ENCODE measurements around the gene IL4I1. TPM values are rescaled to one million over a fixed set of nuclear protein-coding genes. Genes with fewer than 3 reads are reported as not detected.

Gene IL4I1
- total and polyA plus RNA-seq, 10 donors, result 1.1 to 20.2 (median 4.8) TPM

DNA sequence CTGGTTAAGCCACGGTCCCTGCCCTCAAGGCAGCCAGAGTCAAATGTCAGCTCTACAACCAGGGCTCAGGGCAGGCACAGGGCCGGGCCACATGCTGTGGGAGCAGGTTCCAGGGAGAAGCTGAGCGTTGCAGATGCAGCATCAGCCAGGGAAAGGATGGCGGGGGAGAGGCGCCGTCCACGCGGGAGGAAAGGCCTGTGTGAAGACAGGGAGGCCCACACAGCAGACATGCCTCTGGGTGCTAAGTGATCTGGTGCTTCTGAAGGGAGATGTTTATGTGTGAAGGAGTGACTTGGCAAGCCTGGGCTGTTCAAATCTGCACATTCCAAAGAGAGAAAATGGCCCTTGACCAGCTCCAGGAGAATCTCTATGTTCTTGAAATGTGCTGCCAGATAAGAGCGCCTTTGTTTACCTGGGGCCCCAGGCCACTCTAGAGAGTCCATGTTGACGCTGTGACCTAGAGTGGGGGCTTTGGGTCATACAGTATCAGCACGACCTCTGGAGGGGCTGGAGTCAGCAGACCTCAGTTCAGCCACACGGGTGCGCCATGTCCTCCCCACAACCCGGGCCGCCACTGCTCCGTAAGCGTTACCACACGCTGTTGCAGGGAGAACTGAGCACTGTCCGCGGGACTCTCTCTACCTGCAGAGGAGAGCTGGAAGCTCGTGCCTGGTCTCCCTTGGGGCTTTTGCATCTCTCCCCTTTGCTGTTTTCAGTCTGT, 16.4 kb upstream of the IL4I1 start:
- WGBS, 5 donors, result 76 to 85% (median 84%) methylated on average over 19 to 21 of the region's 21 CpGs
- intact Hi-C loops (cut with DNase I; ENCODE audit: low total_unique reads), result no loop called here
- TF ChIP-seq POLR2A (IDR thresholded peaks at IDR 0.05) (no peak), CTCF (IDR thresholded peaks at IDR 0.05 in 8 of 11, conservative IDR thresholded peaks at IDR 0.05 in 3 of 11) (peak in 1 of 11 experiments; percentile 9), POLR2AphosphoS5 (IDR thresholded peaks at IDR 0.05) (peak in 2 of 3 donors; percentile 49 to 61)
- Histone ChIP-seq H3K4me1 (peaks cover 20 to 74% (median 45%) of the 10 kb centered on the region in 6 donors), H3K4me3 (no peak overlapping the region), H3K36me3 (peaks cover 0 to 91% (median 42%) of the 10 kb centered on the region in 6 donors), H3K9me3 (no peaks in the 10 kb centered on the region), H3K27ac (peak overlapping the region in 5 of 8 donors; percentile 7 to 67 (median 19)), H3K27me3 (replicated peaks in 1 of 7) (no peaks in the 10 kb centered on the region)
- DNase-seq, result no peak

DNA sequence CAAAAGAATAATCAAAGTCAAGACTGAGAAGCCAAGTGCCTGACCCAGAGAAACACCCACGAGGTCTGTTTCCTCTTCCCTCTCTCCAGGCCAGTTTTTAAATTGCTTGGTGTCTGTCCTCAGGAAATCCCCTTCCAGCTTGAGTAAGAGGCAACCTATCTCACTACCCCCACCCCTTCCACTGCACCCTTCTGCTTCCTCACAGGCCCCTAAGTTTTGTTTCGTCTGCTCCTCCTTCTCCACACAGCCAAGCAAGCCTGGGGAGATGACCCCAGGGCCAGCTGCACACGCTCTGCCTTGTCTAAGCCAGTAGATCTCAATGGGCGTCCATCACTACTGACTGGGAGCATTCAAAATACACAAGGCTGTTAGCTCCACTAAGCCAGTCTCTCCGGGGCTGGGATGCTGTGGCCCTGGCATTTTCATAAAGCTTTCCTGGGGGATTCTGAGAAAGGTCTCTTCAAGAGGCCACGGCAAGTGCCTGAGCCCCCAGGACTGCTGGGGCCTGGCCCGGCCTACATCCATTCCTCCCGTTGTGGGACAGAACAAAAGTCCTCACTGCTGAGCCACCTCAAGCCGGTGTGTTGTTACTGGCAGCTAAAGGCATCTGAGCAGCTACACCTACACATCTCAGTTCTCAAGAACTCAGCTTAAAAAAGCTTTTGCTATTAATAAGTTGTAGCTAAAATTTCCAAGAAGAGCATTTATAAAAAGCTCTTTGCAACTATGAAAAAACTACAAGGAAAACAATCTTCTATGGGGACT, 14.9 kb upstream of the IL4I1 start:
- Histone ChIP-seq H3K27ac (peak overlapping the region in 7 of 8 donors; percentile 51 to 80 (median 66)), H3K36me3 (peaks cover 0 to 91% (median 42%) of the 10 kb centered on the region in 6 donors), H3K9me3 (no peaks in the 10 kb centered on the region), H3K27me3 (replicated peaks in 1 of 7) (no peaks in the 10 kb centered on the region), H3K4me3 (no peak overlapping the region), H3K4me1 (peaks cover 20 to 67% (median 41%) of the 10 kb centered on the region in 6 donors)
- intact Hi-C loops (cut with DNase I; ENCODE audit: low total_unique reads), result no loop called here
- DNase-seq, result no peak
- TF ChIP-seq POLR2AphosphoS5 (IDR thresholded peaks at IDR 0.05), result peak in 1 of 3 donors; percentile 29
- TF ChIP-seq POLR2A (IDR thresholded peaks at IDR 0.05), result no peak
- WGBS, 5 donors, result 37 to 54% (median 41%) methylated on average over 8 to 9 of the region's 9 CpGs

DNA sequence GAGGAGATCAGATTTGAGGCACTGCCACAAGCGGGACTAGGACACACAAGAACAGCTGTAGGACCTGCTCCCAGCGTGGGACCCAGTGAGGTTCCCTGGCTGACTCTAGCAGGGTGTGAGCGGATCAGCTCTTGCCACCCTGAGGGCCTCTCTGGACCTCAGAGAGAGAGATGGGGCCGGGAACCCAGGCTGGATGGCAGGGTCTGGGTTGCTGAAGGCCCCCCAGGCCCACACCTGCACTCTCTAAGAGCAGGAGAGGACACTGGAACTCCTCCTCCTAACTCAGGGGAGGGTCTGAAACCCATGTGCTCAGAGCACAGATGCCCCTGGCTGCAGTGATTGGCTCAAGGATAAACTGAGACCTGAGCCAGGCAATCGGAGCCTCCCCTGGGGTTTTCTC, 13.5 kb upstream of the IL4I1 start:
- Histone ChIP-seq H3K4me1 (peaks cover 20 to 78% (median 47%) of the 10 kb centered on the region in 6 donors), H3K4me3 (no peak overlapping the region), H3K9me3 (no peaks in the 10 kb centered on the region), H3K27ac (peak overlapping the region in 6 of 8 donors; percentile 9 to 80 (median 64)), H3K36me3 (peaks cover 0 to 90% (median 36%) of the 10 kb centered on the region in 6 donors), H3K27me3 (replicated peaks in 1 of 7) (no peaks in the 10 kb centered on the region)
- TF ChIP-seq POLR2A (IDR thresholded peaks at IDR 0.05), result no peak
- no peak for TF ChIP-seq POLR2AphosphoS5 (IDR thresholded peaks at IDR 0.05)
- TF ChIP-seq CTCF (IDR thresholded peaks at IDR 0.05 in 8 of 11, conservative IDR thresholded peaks at IDR 0.05 in 3 of 11), result no peak
- 90 to 100% (median 95%) methylated on average over 2 to 5 of the region's 5 CpGs for WGBS, 5 donors
- DNase-seq, result no peak
- intact Hi-C loops (cut with DNase I; ENCODE audit: low total_unique reads), result no loop called here

DNA sequence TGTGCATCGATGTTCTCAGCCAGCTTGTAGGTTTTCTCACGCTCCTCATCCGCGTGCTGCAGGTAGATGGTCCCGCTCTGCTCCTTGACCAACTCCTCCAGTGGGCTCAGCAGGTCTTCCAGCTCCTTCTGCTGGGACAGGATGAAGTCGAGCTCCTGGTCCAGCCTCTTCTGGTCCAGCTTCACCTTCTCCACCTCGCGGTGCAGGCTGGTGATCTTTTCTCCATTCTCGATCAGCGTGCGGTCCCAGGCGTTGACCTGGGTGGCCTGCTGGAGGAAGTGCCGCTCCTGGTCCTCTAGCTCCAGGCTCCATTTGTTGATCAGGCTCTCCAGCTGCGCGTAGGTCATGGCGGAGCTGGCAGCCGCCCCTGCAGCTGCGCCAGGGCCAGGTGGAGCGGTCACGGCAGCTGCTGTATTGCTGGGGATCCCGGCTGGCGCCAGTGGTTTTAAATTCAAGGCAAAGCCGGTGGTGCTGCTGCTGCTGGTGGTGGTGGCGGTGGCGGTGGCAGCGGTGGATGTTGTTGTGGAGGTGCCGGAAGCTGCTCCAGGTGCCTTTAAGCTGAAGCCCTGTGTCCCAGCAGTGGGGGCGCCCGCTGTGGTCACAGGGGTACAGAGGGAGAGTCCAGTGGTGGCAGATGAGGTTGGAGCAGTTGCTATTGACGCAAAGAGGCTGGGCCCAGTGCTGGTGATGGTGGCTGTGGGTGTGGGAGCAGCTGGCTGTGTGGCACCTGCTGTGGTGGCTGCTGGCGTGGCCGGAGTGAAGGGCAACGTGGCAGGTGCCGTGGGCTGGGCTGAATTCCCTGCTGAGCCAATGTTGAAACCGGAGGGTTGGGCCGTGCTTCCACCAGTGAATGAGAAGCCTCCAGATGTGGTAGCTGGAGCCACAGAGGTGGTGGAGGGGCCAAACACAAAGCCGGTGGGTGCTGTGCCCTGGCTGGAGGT, 12.1 kb upstream of the IL4I1 start:
- intact Hi-C loops (cut with DNase I; ENCODE audit: low total_unique reads), result no loop called here
- 94 to 99% (median 96%) methylated on average over 37 of the region's 37 CpGs for WGBS, 5 donors
- Histone ChIP-seq H3K9me3 (no peaks in the 10 kb centered on the region), H3K27ac (peak overlapping the region in 1 of 8 donors; percentile 53), H3K4me1 (peaks cover 20 to 85% (median 52%) of the 10 kb centered on the region in 6 donors), H3K4me3 (no peak overlapping the region), H3K27me3 (replicated peaks in 1 of 7) (no peaks in the 10 kb centered on the region), H3K36me3 (peaks cover 0 to 75% (median 29%) of the 10 kb centered on the region in 6 donors)
- TF ChIP-seq POLR2AphosphoS5 (IDR thresholded peaks at IDR 0.05) (peak in 1 of 3 donors; percentile 42), CTCF (IDR thresholded peaks at IDR 0.05 in 8 of 11, conservative IDR thresholded peaks at IDR 0.05 in 3 of 11) (no peak), POLR2A (IDR thresholded peaks at IDR 0.05) (no peak)
- DNase-seq, result no peak
